Neural crest cell (in vitro differentiated cells): ENCODE results near the gene FEN1. TPM values are rescaled to one million over a fixed set of nuclear protein-coding genes. Genes with fewer than 3 reads are reported as not detected.

Experiments
- DNase-seq: peaks from one replicate; pipeline ENCODE4 v3.0.0; 2021; ENCODE audit warnings: low read depth, mixed read lengths, low spot score
- H3K27ac Mint-ChIP-seq: one replicate; pipeline ENCODE4 v1.8.0; 2021; ENCODE audit warnings: mild to moderate bottlenecking, mixed read lengths; ENCODE audit not compliant: unreplicated experiment
- H3K27me3 Mint-ChIP-seq: 2 replicates; pipeline ENCODE4 v1.8.0; 2021; ENCODE audit warnings: low read depth, mild to moderate bottlenecking, mixed read lengths
- H3K36me3 Mint-ChIP-seq: 2 replicates; pipeline ENCODE4 v1.8.0; 2021; ENCODE audit warnings: low read depth, mild to moderate bottlenecking, mixed read lengths
- H3K4me1 Mint-ChIP-seq: 2 replicates; pipeline ENCODE4 v1.8.0; 2021; ENCODE audit warnings: mixed read lengths
- H3K4me3 Mint-ChIP-seq: one replicate; pipeline ENCODE4 v1.8.0; 2021; ENCODE audit warnings: mild to moderate bottlenecking, mixed read lengths
- H3K9me3 Mint-ChIP-seq: 2 replicates; pipeline ENCODE4 v1.8.0; 2021; ENCODE audit warnings: mixed read lengths
- long read RNA-seq: library from polyadenylated mRNA; unstranded; transcript quantifications from one replicate; pipeline ENCODE4 v2.0.0, GENCODE V29; 2020
- total RNA-seq: library from RNA; stranded (reverse); gene quantifications from 2 replicates; pipeline ENCODE4 v1.2.1, GENCODE V29; 2021
- TF ChIP-seq, protein P1 (sequence below): fragments of 200-600 bp; sonication (generic); conservative IDR thresholded peaks from 2 replicates; pipeline ENCODE4 v1.5.0; 2021; ENCODE audit warnings: antibody characterized with exemption, mild to moderate bottlenecking

The FEN1 gene
- 99.6 TPM in 2 replicates for total RNA-seq
- long read RNA-seq, transcript FEN1-201 (2 exons, 2,296 nt), result major isoform, 488 of 518 reads
- long read RNA-seq, partial matches to known transcripts, result 0 of 518 reads
- long read RNA-seq, other reads (novel, unspliced or antisense), result 29 of 518 reads

DNA sequence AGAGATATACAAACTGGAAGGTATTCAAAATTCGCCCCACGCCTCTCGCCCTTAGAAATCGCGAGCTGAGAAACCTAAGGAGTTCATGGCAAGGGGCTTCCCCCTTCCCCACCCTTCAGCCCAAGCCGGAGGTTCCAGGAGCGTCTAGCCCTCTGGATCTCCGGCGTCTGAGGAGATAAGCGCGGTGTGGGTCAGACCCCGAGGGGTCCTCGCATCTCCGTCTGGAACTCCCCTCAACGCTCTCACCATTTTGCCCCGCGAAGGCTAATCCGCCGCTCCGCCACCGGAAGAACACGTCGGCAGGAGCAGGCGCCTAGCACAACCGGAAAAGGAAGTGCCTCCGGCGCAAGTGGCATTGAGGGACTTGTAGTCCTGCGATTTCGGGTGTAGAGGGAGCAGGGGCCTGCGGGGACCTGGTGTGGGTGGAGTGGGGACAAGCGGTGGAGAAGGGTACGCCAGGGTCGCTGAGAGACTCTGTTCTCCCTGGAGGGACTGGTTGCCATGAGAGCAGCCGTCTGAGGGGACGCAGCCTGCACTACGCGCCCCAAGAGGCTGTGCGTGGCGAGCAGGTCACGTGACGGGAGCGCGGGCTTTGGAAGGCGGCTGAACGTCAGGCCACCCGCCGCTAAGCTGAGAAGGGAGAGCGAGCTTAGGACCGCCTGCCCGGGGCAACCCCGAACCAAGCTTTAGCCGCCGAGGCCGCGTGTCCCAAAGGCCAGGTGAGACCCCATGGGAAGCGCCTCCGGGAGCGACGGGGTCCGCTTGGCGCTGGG lies at the start of gene FEN1, which contains the start of gene TMEM258:
TSS of gene FEN1 (plus strand) at position 602 of the 773 bp plus-strand sequence. CDS start 2,451 bp downstream, outside the sequence.
TSS of gene TMEM258 (minus strand) at position 290 of the 773 bp plus-strand sequence. CDS start at position 249, 41 bp downstream.
- H3K4me3 Mint-ChIP-seq, result peak within 1 kb of the TSS; percentile 96
- H3K9me3 Mint-ChIP-seq, result no peaks in the 10 kb centered on the region
- peaks cover 3% of the 10 kb centered on the region for H3K27me3 Mint-ChIP-seq
- peak within 1 kb of the TSS; percentile 100 for H3K27ac Mint-ChIP-seq
- peaks cover 14% of the 10 kb centered on the region for H3K36me3 Mint-ChIP-seq
- DNase-seq, result peak; percentile 86
- H3K4me1 Mint-ChIP-seq, result peaks cover 38% of the 10 kb centered on the region
- TF ChIP-seq, protein P1, sequence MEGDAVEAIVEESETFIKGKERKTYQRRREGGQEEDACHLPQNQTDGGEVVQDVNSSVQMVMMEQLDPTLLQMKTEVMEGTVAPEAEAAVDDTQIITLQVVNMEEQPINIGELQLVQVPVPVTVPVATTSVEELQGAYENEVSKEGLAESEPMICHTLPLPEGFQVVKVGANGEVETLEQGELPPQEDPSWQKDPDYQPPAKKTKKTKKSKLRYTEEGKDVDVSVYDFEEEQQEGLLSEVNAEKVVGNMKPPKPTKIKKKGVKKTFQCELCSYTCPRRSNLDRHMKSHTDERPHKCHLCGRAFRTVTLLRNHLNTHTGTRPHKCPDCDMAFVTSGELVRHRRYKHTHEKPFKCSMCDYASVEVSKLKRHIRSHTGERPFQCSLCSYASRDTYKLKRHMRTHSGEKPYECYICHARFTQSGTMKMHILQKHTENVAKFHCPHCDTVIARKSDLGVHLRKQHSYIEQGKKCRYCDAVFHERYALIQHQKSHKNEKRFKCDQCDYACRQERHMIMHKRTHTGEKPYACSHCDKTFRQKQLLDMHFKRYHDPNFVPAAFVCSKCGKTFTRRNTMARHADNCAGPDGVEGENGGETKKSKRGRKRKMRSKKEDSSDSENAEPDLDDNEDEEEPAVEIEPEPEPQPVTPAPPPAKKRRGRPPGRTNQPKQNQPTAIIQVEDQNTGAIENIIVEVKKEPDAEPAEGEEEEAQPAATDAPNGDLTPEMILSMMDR, result peak; percentile 24

- H3K4me3 Mint-ChIP-seq, result no peak overlapping the region
- H3K36me3 Mint-ChIP-seq, result peaks cover 3% of the 10 kb centered on the region
- TF ChIP-seq, protein P1, result no peak
- peaks cover 9% of the 10 kb centered on the region for H3K4me1 Mint-ChIP-seq
- H3K27me3 Mint-ChIP-seq, result peaks cover 4% of the 10 kb centered on the region
- H3K27ac Mint-ChIP-seq, result no peak overlapping the region
- no peak for DNase-seq
- H3K9me3 Mint-ChIP-seq, result no peaks in the 10 kb centered on the region
Measured at GRCh38 chr11:61743486-61744095, 49.1 kb upstream of the FEN1 start.

- H3K4me3 Mint-ChIP-seq, result no peak overlapping the region
- H3K27me3 Mint-ChIP-seq, result peaks cover 6% of the 10 kb centered on the region
- DNase-seq, result no peak
- H3K27ac Mint-ChIP-seq, result peak overlapping the region; percentile 35
- TF ChIP-seq, protein P1, result no peak
- peaks cover 3% of the 10 kb centered on the region for H3K36me3 Mint-ChIP-seq
- no peaks in the 10 kb centered on the region for H3K9me3 Mint-ChIP-seq
- H3K4me1 Mint-ChIP-seq, result peaks cover 15% of the 10 kb centered on the region
Measured at GRCh38 chr11:61744181-61744580, 48.5 kb upstream of the FEN1 start.

GRCh38 chr11:61744609-61745156 lies 48.0 kb upstream of the FEN1 start:
- no peak overlapping the region for H3K27ac Mint-ChIP-seq

More at GRCh38 chr11:61744609-61745156, 48.0 kb upstream of the FEN1 start:
- peaks cover 11% of the 10 kb centered on the region for H3K27me3 Mint-ChIP-seq
- peaks cover 3% of the 10 kb centered on the region for H3K36me3 Mint-ChIP-seq
- no peaks in the 10 kb centered on the region for H3K9me3 Mint-ChIP-seq
- no peak for DNase-seq
- H3K4me1 Mint-ChIP-seq, result peaks cover 20% of the 10 kb centered on the region
- TF ChIP-seq, protein P1, result no peak
- H3K4me3 Mint-ChIP-seq, result no peak overlapping the region
